ENCODE measurements around the gene UCK2. TPM values are rescaled to one million over a fixed set of nuclear protein-coding genes. Genes with fewer than 3 reads are reported as not detected.
A peak's percentile ranks its signal among the peaks of the same experiment; 100 is the strongest.

Gene UCK2
- total and polyA plus RNA-seq, 10 of the 15 experiments (the other 5 are each of a cell fraction or from before 2014, with no cell fraction given): 55.3 to 106 (median 84.9) TPM

- peak; percentile 30; the same call in 1 of the 2 replicates for TF ChIP-seq RUNX3 (IDR thresholded peaks at IDR 0.05; ENCODE audit: low read length)
- TF ChIP-seq MTA2 (IDR thresholded peaks at IDR 0.05; ENCODE audit: low read depth): peak; percentile 45; the same call in 1 of the 2 replicates
- no peak for TF ChIP-seq RB1 (IDR thresholded peaks at IDR 0.05; ENCODE audit: borderline replicate concordance)
- TF ChIP-seq ESRRA (IDR thresholded peaks at IDR 0.05; ENCODE audit: low read length): no peak
- no peak for TF ChIP-seq BACH1 (IDR thresholded peaks at IDR 0.05; ENCODE audit: borderline replicate concordance)
- no peak for TF ChIP-seq EGR1 (IDR thresholded peaks at IDR 0.05; ENCODE audit: borderline replicate concordance in 1 of 2, low read depth in 2 of 2, low read length in 2 of 2)
- no peak for TF ChIP-seq CBFB (IDR thresholded peaks at IDR 0.05; ENCODE audit: low read depth)
- 0 out of 2 replicates have a peak, but pooled peaks have one; percentile 28 for TF ChIP-seq ZNF24 (IDR thresholded peaks at IDR 0.05)
- no peak for TF ChIP-seq KDM1A (IDR thresholded peaks at IDR 0.05; ENCODE audit: borderline replicate concordance)
- TF ChIP-seq, protein P1, sequence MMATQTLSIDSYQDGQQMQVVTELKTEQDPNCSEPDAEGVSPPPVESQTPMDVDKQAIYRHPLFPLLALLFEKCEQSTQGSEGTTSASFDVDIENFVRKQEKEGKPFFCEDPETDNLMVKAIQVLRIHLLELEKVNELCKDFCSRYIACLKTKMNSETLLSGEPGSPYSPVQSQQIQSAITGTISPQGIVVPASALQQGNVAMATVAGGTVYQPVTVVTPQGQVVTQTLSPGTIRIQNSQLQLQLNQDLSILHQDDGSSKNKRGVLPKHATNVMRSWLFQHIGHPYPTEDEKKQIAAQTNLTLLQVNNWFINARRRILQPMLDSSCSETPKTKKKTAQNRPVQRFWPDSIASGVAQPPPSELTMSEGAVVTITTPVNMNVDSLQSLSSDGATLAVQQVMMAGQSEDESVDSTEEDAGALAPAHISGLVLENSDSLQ (IDR thresholded peaks at IDR 0.05): no peak
- TF ChIP-seq, protein P2, sequence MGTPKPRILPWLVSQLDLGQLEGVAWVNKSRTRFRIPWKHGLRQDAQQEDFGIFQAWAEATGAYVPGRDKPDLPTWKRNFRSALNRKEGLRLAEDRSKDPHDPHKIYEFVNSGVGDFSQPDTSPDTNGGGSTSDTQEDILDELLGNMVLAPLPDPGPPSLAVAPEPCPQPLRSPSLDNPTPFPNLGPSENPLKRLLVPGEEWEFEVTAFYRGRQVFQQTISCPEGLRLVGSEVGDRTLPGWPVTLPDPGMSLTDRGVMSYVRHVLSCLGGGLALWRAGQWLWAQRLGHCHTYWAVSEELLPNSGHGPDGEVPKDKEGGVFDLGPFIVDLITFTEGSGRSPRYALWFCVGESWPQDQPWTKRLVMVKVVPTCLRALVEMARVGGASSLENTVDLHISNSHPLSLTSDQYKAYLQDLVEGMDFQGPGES (IDR thresholded peaks at IDR 0.05): no peak
- 0 out of 4 replicates have a peak, but pooled peaks of 1 of the 2 experiments have one; percentile 7 for TF ChIP-seq BHLHE40 (IDR thresholded peaks at IDR 0.05; ENCODE audit: borderline replicate concordance in 1 of 2, low read depth in 2 of 2, low read length in 1 of 2)
Measured at GRCh38 chr1:165882168-165882837, 54.9 kb downstream of the UCK2 start (continued).
